Kidney (tissue), 14 donors: ENCODE results near the gene ABHD17A. TPM values are rescaled to one million over a fixed set of nuclear protein-coding genes. Genes with fewer than 3 reads are reported as not detected.

Experiments
- DNase-seq, 5 donors: peaks; one replicate each; pipeline ENCODE4 v3.0.0-alpha.2; 2013 to 2020
- FAIRE-seq: peaks from 2 replicates; lab custom pipeline; 2012; peaks lifted over from hg19 to GRCh38; lab: Jason Lieb, UNC
- H3K27ac ChIP-seq, 2 donors: one replicate each; pipeline ENCODE4 v1.7.0; 2013; ENCODE audit warnings: low read depth in 2 of 2, low read length in 2 of 2, inconsistent platforms in 1 of 2
- H3K27me3 ChIP-seq: one replicate; pipeline ENCODE4 v1.7.1; 2013; ENCODE audit warnings: low read length, inconsistent platforms; ENCODE audit not compliant: control insufficient read depth, insufficient read depth
- H3K36me3 ChIP-seq, 3 donors: one replicate each; pipeline versions ENCODE4 v1.7.0 to v1.7.1; 2013; ENCODE audit warnings: low read length in 3 of 3, control low read depth in 1 of 3, inconsistent platforms in 1 of 3; ENCODE audit not compliant: insufficient read depth in 3 of 3, control insufficient read depth in 2 of 3
- H3K4me1 ChIP-seq, 3 donors: one replicate each; pipeline versions ENCODE4 v1.7.0 to v1.7.1; 2013; ENCODE audit warnings: low read length in 3 of 3, inconsistent platforms in 1 of 3, low read depth in 1 of 3; ENCODE audit not compliant: control insufficient read depth in 2 of 3, insufficient read depth in 2 of 3
- H3K4me3 ChIP-seq, 3 donors: one replicate each; pipeline versions ENCODE4 v1.7.0 to v1.8.1; 2013; ENCODE audit warnings: low read length in 3 of 3, control low read depth in 1 of 3, inconsistent platforms in 1 of 3
- H3K9ac ChIP-seq, 3 donors: one replicate each; pipeline versions ENCODE4 v1.7.0 to v1.7.1; 2013; ENCODE audit warnings: low read length in 3 of 3, control low read depth in 1 of 3, inconsistent platforms in 1 of 3
- H3K9me3 ChIP-seq, 3 donors: one replicate each; pipeline versions ENCODE4 v1.7.0 to v1.7.1; 2013; ENCODE audit warnings: low read length in 3 of 3, control low read depth in 1 of 3, inconsistent platforms in 1 of 3; ENCODE audit not compliant: control insufficient read depth in 2 of 3, insufficient read depth in 1 of 3
- CTCF ChIP-seq: IDR thresholded peaks from 3 replicates; pipeline ENCODE4 v1.5.1; 2012; ENCODE audit warnings: mild to moderate bottlenecking, moderate library complexity, borderline replicate concordance; ENCODE audit not compliant: insufficient read depth; ENCODE audit errors: extremely low read depth
- intact Hi-C: fragments of 100-400 bp; cut with DNase I; formaldehyde crosslinking; loops from one replicate; pipeline ENCODE4 v1.11.1; 2022
- polyA plus RNA-seq: library from polyadenylated mRNA; stranded (reverse); fragments of 350-450 nt; fragmentation: Illumina TruSeq; extraction: RNeasy Lipid Tissue Mini Kit (QIAGEN cat#74804); gene quantifications from one replicate; pipeline ENCODE4 v1.2.3, GENCODE V29; 2014; ENCODE audit warnings: low read depth, low replicate concordance; ENCODE audit not compliant: insufficient read depth
- total RNA-seq: library from RNA; stranded (reverse); fragmentation: NEBNext Ultra II Directional; extraction: Animal tissue kit (Norgen Biotek cat#: 25700); gene quantifications from one replicate; pipeline ENCODE4 v1.2.1, GENCODE V29; 2021
- donor health status: control.
- donor health status: control.
- donor health status: control.
- donor health status: control.
- donor health status: control.
- donor health status: DM: yes; HTN: yes; CAD: no.
- donor health status: Normal renal cell carcinoma (clear cell type).

The ABHD17A gene
- total and polyA plus RNA-seq, 2 donors from 2014 or later = 63.8 to 65.1 TPM

- no peak overlapping the region for H3K27ac ChIP-seq
- no peak overlapping the region for H3K4me3 ChIP-seq
- no peaks in the 10 kb centered on the region for H3K27me3 ChIP-seq
- intact Hi-C loops = no loop called here
- DNase-seq (no peak), FAIRE-seq (no peak)
- peaks cover 0 to 24% (median 11%) of the 10 kb centered on the region in 3 donors for H3K4me1 ChIP-seq
- no peaks in the 10 kb centered on the region for H3K36me3 ChIP-seq
- no peak overlapping the region for H3K9ac ChIP-seq
- H3K9me3 ChIP-seq = no peaks in the 10 kb centered on the region
- TF ChIP-seq CTCF = no peak
Measured at GRCh38 chr19:1854039-1854541, 31.2 kb downstream of the ABHD17A start.

DNA sequence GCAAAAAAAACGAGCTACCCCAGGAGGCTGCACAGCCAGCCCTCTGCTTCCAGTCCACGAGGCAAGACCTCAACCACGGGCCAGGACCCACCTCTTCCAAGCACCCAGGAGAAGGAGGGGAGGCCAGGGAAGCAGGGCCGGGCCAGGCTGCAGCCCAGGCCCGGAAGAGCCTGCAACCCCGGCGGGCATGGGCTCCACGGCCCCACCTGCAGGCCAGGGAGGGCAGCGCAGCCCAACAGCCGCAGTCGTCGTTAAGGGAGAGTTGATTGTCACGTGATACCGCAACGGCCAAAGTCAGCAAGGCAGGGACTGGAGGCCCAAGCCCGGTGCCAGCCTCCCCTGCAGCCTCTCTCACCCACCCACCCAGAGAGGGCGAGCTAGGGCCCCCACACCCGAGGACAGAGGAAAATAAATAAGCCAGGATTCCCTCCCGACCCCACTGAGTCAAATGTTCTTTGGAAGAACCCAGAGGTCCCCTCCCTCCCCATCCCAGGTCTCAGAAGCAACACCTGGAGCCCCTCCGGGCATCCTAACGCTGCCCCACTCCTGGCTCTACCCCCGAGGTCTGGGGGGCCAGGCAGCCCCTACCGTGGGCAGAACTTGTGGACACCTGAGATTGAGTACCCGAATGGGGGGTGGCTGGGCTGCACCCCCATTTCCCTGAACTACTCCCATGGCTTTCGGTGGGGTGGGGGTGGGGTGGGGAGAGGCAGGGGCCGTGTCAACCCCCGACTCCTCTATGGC, 31.8 kb downstream of the ABHD17A start:
- DNase-seq (peak; percentile 78 to 89 (median 83)), FAIRE-seq (no peak)
- no peaks in the 10 kb centered on the region for H3K9me3 ChIP-seq
- peak; percentile 83 for TF ChIP-seq CTCF
- H3K27me3 ChIP-seq = no peaks in the 10 kb centered on the region
- H3K27ac ChIP-seq = no peak overlapping the region
- intact Hi-C loops = no loop called here
- H3K4me1 ChIP-seq = peaks cover 0 to 22% (median 10%) of the 10 kb centered on the region in 3 donors
- H3K4me3 ChIP-seq = no peak overlapping the region
- H3K9ac ChIP-seq = no peak overlapping the region
- H3K36me3 ChIP-seq = no peaks in the 10 kb centered on the region

- Histone ChIP-seq H3K4me3 (no peak overlapping the region), H3K27me3 (no peaks in the 10 kb centered on the region), H3K9ac (no peak overlapping the region), H3K27ac (no peak overlapping the region), H3K36me3 (no peaks in the 10 kb centered on the region), H3K9me3 (no peaks in the 10 kb centered on the region), H3K4me1 (peaks cover 0 to 16% (median 2%) of the 10 kb centered on the region in 3 donors)
- intact Hi-C loops = no loop called here
- no peak for TF ChIP-seq CTCF
- FAIRE-seq (no peak), DNase-seq (peak in 1 of 5 donors; percentile 72)
Measured at GRCh38 chr19:1852581-1853128, 32.6 kb downstream of the ABHD17A start.
